OCI-LY7 (cell line): Measurements from ENCODE around the gene ZNF81. TPM values are rescaled to one million over a fixed set of nuclear protein-coding genes. Genes with fewer than 3 reads are reported as not detected.
A peak's percentile ranks its signal among the peaks of the same experiment; 100 is the strongest.
"Not testable (repeated sequence)": the region's sequence is repeated elsewhere in the genome, so short reads cannot be mapped to it uniquely, and the experiment has no call there.

Experiments used
- BruUV-seq: library from RNA; stranded (reverse); fragments of 400-500 nt; replicated peaks from 2 replicates; lab custom pipeline; 2021; lab: Mats Ljungman, UMichigan
- CTCF ChIA-PET: fragments of 300-600 bp; sonication (Branson Sonifier 250); formaldehyde crosslinking; loops from one replicate; lab custom pipeline; 2022; ENCODE audit warnings: antibody characterized with exemption; ENCODE audit not compliant: unreplicated experiment; lab: Charles Lee
- POLR2A ChIA-PET: fragments of 300-600 bp; sonication (Branson Sonifier 250); formaldehyde crosslinking; loops from one replicate; lab custom pipeline; 2022; ENCODE audit warnings: antibody characterized with exemption; lab: Charles Lee
- DNase-seq: peaks from one replicate; pipeline ENCODE4 v3.0.0-alpha.2; 2015; ENCODE audit warnings: low spot score
- H2AFZ ChIP-seq: fragments of 200-600 bp; sonication (generic), shearing (Covaris generic); 2 replicates; pipeline ENCODE4 v1.6.1; 2014; ENCODE audit warnings: mild to moderate bottlenecking, antibody characterized with exemption, low read length, moderate library complexity
- H3K27ac ChIP-seq: fragments of 200-600 bp; sonication (generic); 2 replicates; pipeline ENCODE4 v1.5.1; 2014; ENCODE audit warnings: mixed run types, low read depth, mild to moderate bottlenecking, moderate library complexity, low read length, inconsistent platforms; ENCODE audit not compliant: poor library complexity, severe bottlenecking
- H3K36me3 ChIP-seq: fragments of 200-600 bp; sonication (generic); 2 replicates; pipeline ENCODE4 v1.6.1; 2014; ENCODE audit warnings: mild to moderate bottlenecking, antibody characterized with exemption, low read length, moderate library complexity, mixed read lengths; ENCODE audit not compliant: insufficient read depth
- H3K4me1 ChIP-seq: fragments of 200-600 bp; sonication (generic); 2 replicates; pipeline ENCODE4 v1.5.1; 2014; ENCODE audit warnings: mild to moderate bottlenecking, low read length; ENCODE audit not compliant: insufficient read depth, poor library complexity, severe bottlenecking
- H3K4me2 ChIP-seq: fragments of 200-600 bp; sonication (generic); 2 replicates; pipeline ENCODE4 v1.6.1; 2014; ENCODE audit warnings: mild to moderate bottlenecking, low read length
- H3K4me3 ChIP-seq: fragments of 200-600 bp; sonication (generic); 2 replicates; pipeline ENCODE4 v1.5.1; 2014; ENCODE audit warnings: mild to moderate bottlenecking, low read depth, low read length; ENCODE audit not compliant: poor library complexity, severe bottlenecking
- H3K79me2 ChIP-seq: fragments of 200-600 bp; sonication (generic); 2 replicates; pipeline ENCODE4 v1.6.1; 2016; ENCODE audit warnings: low read depth, mild to moderate bottlenecking, low read length, moderate library complexity, mixed read lengths; ENCODE audit not compliant: insufficient read depth
- H3K9me2 ChIP-seq: fragments of 200-600 bp; sonication (generic); 2 replicates; pipeline ENCODE4 v1.6.1; 2016; ENCODE audit warnings: mild to moderate bottlenecking, low read length, mixed read lengths; ENCODE audit not compliant: insufficient read depth
- H3K9me3 ChIP-seq: fragments of 200-600 bp; sonication (generic); 2 replicates; pipeline ENCODE4 v1.6.1; 2014; ENCODE audit warnings: mild to moderate bottlenecking, mixed run types, low read length, mixed read lengths
- H4K20me1 ChIP-seq: fragments of 200-600 bp; sonication (generic); 2 replicates; pipeline ENCODE4 v1.6.1; 2014; ENCODE audit warnings: mild to moderate bottlenecking, antibody characterized with exemption, low read length, moderate library complexity, mixed read lengths; ENCODE audit not compliant: insufficient read depth
- CTCF ChIP-seq: fragments of 200-600 bp; sonication (generic); conservative IDR thresholded peaks from 2 replicates; pipeline ENCODE4 v1.5.1; 2014; ENCODE audit warnings: mild to moderate bottlenecking, antibody characterized with exemption, low read length, moderate library complexity, mixed read lengths
- EZH2phosphoT487 ChIP-seq: fragments of 200-600 bp; sonication (generic); IDR thresholded peaks from 2 replicates; pipeline ENCODE4 v1.6.1; 2018; ENCODE audit warnings: low read depth, borderline replicate concordance, mild to moderate bottlenecking, mixed run types, antibody characterized with exemption, low read length, moderate library complexity, mixed read lengths
- intact Hi-C: fragments of 100-400 bp; cut with micrococcal nuclease; formaldehyde crosslinking; loops from one replicate; pipeline ENCODE4 v1.10.0; 2022; ENCODE audit not compliant: unreplicated experiment
- total RNA-seq, 2 experiments: library from RNA; depleted of rRNA in 1 of 2; stranded (reverse); fragments of >200 nt in 1 of 2; shearing (Covaris generic) in 1 of 2; gene quantifications; 2 replicates each; pipeline ENCODE4 v1.2.3, GENCODE V29; 2014 to 2022

ZNF81 gene
- total RNA-seq, 2 experiments from 2014 or later = 7.1 to 12.8 TPM

DNA sequence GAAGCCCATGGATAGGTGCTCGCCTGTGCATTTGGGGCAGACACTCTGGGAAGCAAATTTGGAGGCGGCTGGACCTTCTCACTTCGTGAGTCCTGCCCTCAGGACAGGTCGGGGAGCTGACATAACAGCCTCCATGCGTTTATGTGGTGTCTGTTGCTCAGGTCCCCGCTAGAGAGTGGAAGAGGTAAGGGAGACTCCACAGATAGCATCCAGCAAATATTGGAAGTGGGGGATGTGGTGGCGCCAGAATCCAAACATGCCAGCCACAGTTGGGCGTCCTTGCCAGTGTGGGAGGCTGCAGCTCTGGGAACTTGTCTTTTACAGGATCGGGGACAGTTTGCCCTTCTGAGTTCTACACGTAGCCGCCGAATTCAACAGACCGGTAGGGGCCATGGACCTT, 119.3 kb downstream of the ZNF81 start:
- Histone ChIP-seq H3K9me2 (no peaks in the 10 kb centered on the region), H3K79me2 (no peaks in the 10 kb centered on the region), H3K4me2 (no peak overlapping the region), H2AFZ (no peak overlapping the region), H3K36me3 (no peaks in the 10 kb centered on the region), H3K9me3 (no peaks in the 10 kb centered on the region), H3K4me1 (peaks cover 16% of the 10 kb centered on the region), H4K20me1 (no peaks in the 10 kb centered on the region), H3K27ac (no peak overlapping the region), H3K4me3 (no peak overlapping the region)
- TF ChIP-seq EZH2phosphoT487 (no peak), CTCF (no peak)
- no peak for DNase-seq
- ChIA-PET POLR2A (no interaction called here), CTCF (no interaction called here)
- intact Hi-C loops = no loop called here
- no TSS peak for BruUV-seq

- H2AFZ ChIP-seq, POLR2A ChIA-PET, H3K9me3 ChIP-seq, H3K79me2 ChIP-seq, H4K20me1 ChIP-seq, H3K4me3 ChIP-seq, H3K27ac ChIP-seq, BruUV-seq, DNase-seq, H3K36me3 ChIP-seq, H3K9me2 ChIP-seq, H3K4me2 ChIP-seq: not testable (repeated sequence)
- CTCF ChIA-PET = interaction anchor here (0.6 kb wide), 1 partner anchor 314 kb away, joined by 3 read pairs; no protein-coding TSS in a partner anchor
- intact Hi-C loops = loop anchor here (2.0 kb wide), 1 partner anchor 69 kb away; no protein-coding TSS in a partner anchor
- peaks cover 21% of the 10 kb centered on the region for H3K4me1 ChIP-seq
Observed at GRCh38 chrX:47958206-47958605, 121.5 kb downstream of the ZNF81 start.

DNA sequence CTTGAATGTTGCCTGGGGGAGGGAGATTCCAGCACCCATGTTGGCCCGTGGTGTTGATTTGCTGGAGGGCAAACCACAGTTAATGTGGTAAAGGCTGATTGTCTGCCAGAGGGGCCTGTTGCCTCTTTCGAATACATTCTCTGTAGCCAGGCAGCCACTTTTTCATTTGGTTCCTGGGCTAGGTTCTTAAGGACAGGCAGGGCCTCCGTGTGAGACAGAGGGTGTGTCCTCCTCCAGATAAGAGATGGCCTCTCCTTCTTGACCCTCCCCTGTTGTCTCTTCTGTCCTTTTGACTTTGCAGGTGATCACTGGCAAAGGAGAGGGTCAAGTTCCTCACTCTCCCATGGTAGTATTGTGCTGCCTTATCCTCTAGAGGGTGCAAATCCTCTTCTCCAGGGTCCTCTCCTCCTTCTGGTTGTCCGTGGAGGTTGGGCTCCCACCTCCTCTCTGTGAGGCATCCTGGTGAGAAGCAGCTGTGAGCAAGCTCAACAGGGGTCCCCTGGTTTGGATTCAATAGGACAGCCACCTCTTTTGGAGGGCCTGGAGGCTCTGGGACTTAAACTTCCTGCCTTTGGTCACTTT, 122.2 kb downstream of the ZNF81 start:
- no peaks in the 10 kb centered on the region for H3K36me3 ChIP-seq
- H2AFZ ChIP-seq = no peak overlapping the region
- ChIA-PET CTCF (interaction anchor here (0.6 kb wide), 1 partner anchor 314 kb away, joined by 3 read pairs; no protein-coding TSS in a partner anchor), POLR2A (no interaction called here)
- H3K27ac ChIP-seq = no peak overlapping the region
- H3K4me3 ChIP-seq = no peak overlapping the region
- intact Hi-C loops = loop anchor here (2.0 kb wide), 1 partner anchor 68 kb away; no protein-coding TSS in a partner anchor
- no peaks in the 10 kb centered on the region for H3K79me2 ChIP-seq
- peaks cover 21% of the 10 kb centered on the region for H3K4me1 ChIP-seq
- TF ChIP-seq EZH2phosphoT487 (no peak), CTCF (peak; percentile 62)
- H3K4me2 ChIP-seq = no peak overlapping the region
- BruUV-seq = no TSS peak
- no peaks in the 10 kb centered on the region for H3K9me3 ChIP-seq
- peak; percentile 51 for DNase-seq
- H4K20me1 ChIP-seq = no peaks in the 10 kb centered on the region
- H3K9me2 ChIP-seq = no peaks in the 10 kb centered on the region
